ENCODE results near the gene NUP214. TPM values are rescaled to one million over a fixed set of nuclear protein-coding genes. Genes with fewer than 3 reads are reported as not detected.

The NUP214 gene
- total RNA-seq, 1 experiment from 2014 or later, result 25.6 TPM

DNA sequence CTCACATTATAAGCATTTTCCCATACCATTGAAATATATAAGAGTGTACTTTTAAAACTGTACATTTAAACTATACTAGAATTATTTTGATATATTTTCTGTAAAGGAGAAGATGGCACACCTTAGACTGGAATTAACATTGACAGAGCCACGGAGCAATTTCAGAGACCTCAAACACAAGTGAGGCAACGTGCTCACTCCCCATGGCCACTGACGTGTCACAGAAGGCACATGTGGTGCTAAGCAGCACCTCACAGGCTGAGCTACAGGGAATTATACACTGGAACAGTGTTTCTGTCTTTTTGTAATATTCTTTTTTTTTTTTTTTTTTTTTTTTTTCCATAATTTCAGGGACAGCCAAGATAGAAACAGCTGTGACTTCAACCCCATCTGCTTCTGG lies 66.5 kb downstream of the NUP214 start:
- DNase-seq, result no peak
- H4K20me1 ChIP-seq (ENCODE audit: low read length), result no peaks in the 10 kb centered on the region
- POLR2A ChIA-PET (ENCODE audit: unreplicated experiment), result no interaction called here
- H3K36me3 ChIP-seq (ENCODE audit: low read depth, low read length), result peaks cover 24% of the 10 kb centered on the region; the same call in 1 of the 2 replicates
- intact Hi-C loops (cut with micrococcal nuclease), result no loop called here
- no peak overlapping the region for H2AFZ ChIP-seq (ENCODE audit: low read length)
- no peak for ATAC-seq
- H3K79me2 ChIP-seq (ENCODE audit: low read length), result no peaks in the 10 kb centered on the region
- no peak overlapping the region for H3K27ac ChIP-seq (ENCODE audit: low read length)
- BruUV-seq (replicated peaks), result no TSS peak
- H3K9me2 ChIP-seq (replicated peaks; ENCODE audit: low read length), result no peaks in the 10 kb centered on the region
- H3K9ac ChIP-seq (ENCODE audit: low read length), result no peak overlapping the region
- no peaks in the 10 kb centered on the region for H3K27me3 ChIP-seq (ENCODE audit: low read length)
- no peaks in the 10 kb centered on the region for H3K4me1 ChIP-seq (ENCODE audit: insufficient read depth, low read length)
- TF ChIP-seq, protein P1, sequence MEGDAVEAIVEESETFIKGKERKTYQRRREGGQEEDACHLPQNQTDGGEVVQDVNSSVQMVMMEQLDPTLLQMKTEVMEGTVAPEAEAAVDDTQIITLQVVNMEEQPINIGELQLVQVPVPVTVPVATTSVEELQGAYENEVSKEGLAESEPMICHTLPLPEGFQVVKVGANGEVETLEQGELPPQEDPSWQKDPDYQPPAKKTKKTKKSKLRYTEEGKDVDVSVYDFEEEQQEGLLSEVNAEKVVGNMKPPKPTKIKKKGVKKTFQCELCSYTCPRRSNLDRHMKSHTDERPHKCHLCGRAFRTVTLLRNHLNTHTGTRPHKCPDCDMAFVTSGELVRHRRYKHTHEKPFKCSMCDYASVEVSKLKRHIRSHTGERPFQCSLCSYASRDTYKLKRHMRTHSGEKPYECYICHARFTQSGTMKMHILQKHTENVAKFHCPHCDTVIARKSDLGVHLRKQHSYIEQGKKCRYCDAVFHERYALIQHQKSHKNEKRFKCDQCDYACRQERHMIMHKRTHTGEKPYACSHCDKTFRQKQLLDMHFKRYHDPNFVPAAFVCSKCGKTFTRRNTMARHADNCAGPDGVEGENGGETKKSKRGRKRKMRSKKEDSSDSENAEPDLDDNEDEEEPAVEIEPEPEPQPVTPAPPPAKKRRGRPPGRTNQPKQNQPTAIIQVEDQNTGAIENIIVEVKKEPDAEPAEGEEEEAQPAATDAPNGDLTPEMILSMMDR (conservative IDR thresholded peaks at IDR 0.05; ENCODE audit: low read depth, low read length), result no peak
- TF ChIP-seq EZH2 (IDR thresholded peaks at IDR 0.05; ENCODE audit: low read length, unreplicated experiment), result no peak
- TF ChIP-seq EZH2phosphoT487 (IDR thresholded peaks at IDR 0.05; ENCODE audit: borderline replicate concordance, low read length), result no peak
- H3F3A ChIP-seq (ENCODE audit: low read length, unreplicated experiment), result no peaks in the 10 kb centered on the region
- H3K9me3 ChIP-seq (ENCODE audit: low read length), result no peaks in the 10 kb centered on the region
- no peak overlapping the region for H3K4me3 ChIP-seq (ENCODE audit: low read length)
- CTCF ChIA-PET, result no interaction called here
- H3K4me2 ChIP-seq (ENCODE audit: low read length), result no peak overlapping the region

DNA sequence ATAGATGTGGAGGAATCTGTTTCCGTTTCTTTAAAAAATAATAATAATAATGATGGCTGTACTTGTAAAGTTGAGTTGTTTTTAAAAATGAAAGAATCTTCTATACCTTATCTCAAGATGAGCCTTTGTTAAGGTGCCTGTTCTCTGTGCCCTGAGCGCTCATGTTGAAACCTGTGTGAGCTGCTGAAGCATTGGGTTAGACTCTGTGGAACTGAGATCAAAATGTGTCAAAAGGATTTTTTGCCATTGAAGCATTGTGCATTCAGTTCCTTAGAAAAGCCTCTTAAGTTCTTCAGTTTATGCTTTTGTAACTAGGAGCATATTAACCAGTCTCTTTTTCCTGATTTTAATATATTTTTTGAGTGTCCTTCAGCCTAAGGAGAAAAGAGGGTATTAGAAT lies 67.7 kb downstream of the NUP214 start:
- ATAC-seq, result no peak
- Histone ChIP-seq H4K20me1 (ENCODE audit: low read length) (no peaks in the 10 kb centered on the region), H3K4me2 (ENCODE audit: low read length) (no peak overlapping the region), H3K9ac (ENCODE audit: low read length) (no peak overlapping the region), H3K4me1 (ENCODE audit: insufficient read depth, low read length) (no peaks in the 10 kb centered on the region), H3K36me3 (ENCODE audit: low read depth, low read length) (peaks cover 33% of the 10 kb centered on the region; the same call in 1 of the 2 replicates), H2AFZ (ENCODE audit: low read length) (no peak overlapping the region), H3K9me3 (ENCODE audit: low read length) (no peaks in the 10 kb centered on the region), H3K79me2 (ENCODE audit: low read length) (no peaks in the 10 kb centered on the region), H3K27me3 (ENCODE audit: low read length) (no peaks in the 10 kb centered on the region), H3K27ac (ENCODE audit: low read length) (no peak overlapping the region), H3F3A (ENCODE audit: low read length, unreplicated experiment) (no peaks in the 10 kb centered on the region), H3K4me3 (ENCODE audit: low read length) (no peak overlapping the region), H3K9me2 (replicated peaks; ENCODE audit: low read length) (no peaks in the 10 kb centered on the region)
- intact Hi-C loops (cut with micrococcal nuclease), result no loop called here
- POLR2A ChIA-PET (ENCODE audit: unreplicated experiment), result no interaction called here
- no TSS peak for BruUV-seq (replicated peaks)
- TF ChIP-seq EZH2phosphoT487 (IDR thresholded peaks at IDR 0.05; ENCODE audit: borderline replicate concordance, low read length), result no peak
- TF ChIP-seq, protein P1 (conservative IDR thresholded peaks at IDR 0.05; ENCODE audit: low read depth, low read length), result no peak
- CTCF ChIA-PET, result interaction anchor here (0.6 kb wide), 1 partner anchor 9 kb away, joined by 4 read pairs; no protein-coding TSS in a partner anchor
- no peak for DNase-seq

DNA sequence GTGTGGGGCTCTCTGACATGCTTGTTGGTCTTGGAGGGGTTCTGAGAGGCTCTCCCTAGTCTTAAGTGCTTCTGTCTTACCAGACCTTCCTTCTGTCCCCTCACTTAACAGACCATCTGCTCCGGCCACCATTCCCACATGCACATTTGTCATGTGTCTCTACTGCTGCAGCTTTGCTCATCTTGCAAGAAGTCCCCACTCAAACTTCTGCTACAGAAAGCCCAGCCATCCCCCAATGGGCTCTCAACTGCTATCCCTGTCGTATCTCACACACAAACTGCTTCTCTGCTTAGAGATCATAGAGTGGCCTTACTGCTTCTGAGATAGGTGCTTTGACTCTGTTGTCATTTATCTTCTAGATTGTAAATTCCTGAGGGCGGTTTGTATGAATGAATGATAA lies 69.4 kb downstream of the NUP214 start:
- Histone ChIP-seq H3K4me3 (ENCODE audit: low read length) (no peak overlapping the region), H3K27ac (ENCODE audit: low read length) (no peak overlapping the region), H3K36me3 (ENCODE audit: low read depth, low read length) (peaks cover 25% of the 10 kb centered on the region; the same call in 1 of the 2 replicates), H2AFZ (ENCODE audit: low read length) (no peak overlapping the region), H4K20me1 (ENCODE audit: low read length) (no peaks in the 10 kb centered on the region), H3K4me1 (ENCODE audit: insufficient read depth, low read length) (no peaks in the 10 kb centered on the region), H3K27me3 (ENCODE audit: low read length) (no peaks in the 10 kb centered on the region), H3F3A (ENCODE audit: low read length, unreplicated experiment) (no peaks in the 10 kb centered on the region), H3K9ac (ENCODE audit: low read length) (no peak overlapping the region), H3K79me2 (ENCODE audit: low read length) (no peaks in the 10 kb centered on the region), H3K9me2 (replicated peaks; ENCODE audit: low read length) (no peaks in the 10 kb centered on the region), H3K9me3 (ENCODE audit: low read length) (no peaks in the 10 kb centered on the region), H3K4me2 (ENCODE audit: low read length) (no peak overlapping the region)
- CTCF ChIA-PET, result no interaction called here
- no TSS peak for BruUV-seq (replicated peaks)
- DNase-seq (no peak), ATAC-seq (no peak)
- POLR2A ChIA-PET (ENCODE audit: unreplicated experiment), result no interaction called here
- TF ChIP-seq EZH2 (IDR thresholded peaks at IDR 0.05; ENCODE audit: low read length, unreplicated experiment) (no peak), EZH2phosphoT487 (IDR thresholded peaks at IDR 0.05; ENCODE audit: borderline replicate concordance, low read length) (no peak)
- TF ChIP-seq, protein P1 (conservative IDR thresholded peaks at IDR 0.05; ENCODE audit: low read depth, low read length), result no peak
- intact Hi-C loops (cut with micrococcal nuclease), result no loop called here
